Urothelium cell line (cell line): ENCODE results near the gene ID1.

Experiments
- DNase-seq: peaks from one replicate; pipeline ENCODE4 v3.0.0; 2011; ENCODE audit warnings: low spot score, mixed read lengths
- FAIRE-seq: peaks from 2 replicates; lab custom pipeline; 2011; peaks lifted over from hg19 to GRCh38; lab: Jason Lieb, UNC

Gene ID1

GRCh38 chr20:31605031-31605901, at the start of gene ID1:
ID1 (plus strand) TSS chr20:31605289; CDS start chr20:31605388, 99 bp downstream.
- no peak for FAIRE-seq
- peak; percentile 96 for DNase-seq

- FAIRE-seq (no peak), DNase-seq (no peak)
Observed at GRCh38 chr20:31559704-31560093, 45.4 kb upstream of the ID1 start.

- DNase-seq (peak; percentile 80), FAIRE-seq (peak; percentile 68)
Observed at GRCh38 chr20:31560094-31560745, 44.9 kb upstream of the ID1 start.

GRCh38 chr20:31560746-31561598, 44.1 kb upstream of the ID1 start:
- DNase-seq = peak; percentile 93
- FAIRE-seq = peak; percentile 46

GRCh38 chr20:31562241-31562640, 42.8 kb upstream of the ID1 start:
- FAIRE-seq = no peak
- DNase-seq = no peak

GRCh38 chr20:31564284-31564683, 40.8 kb upstream of the ID1 start:
- no peak for FAIRE-seq

GRCh38 chr20:31565699-31566318, 39.3 kb upstream of the ID1 start:
- no peak for DNase-seq
- FAIRE-seq = no peak

More at GRCh38 chr20:31564284-31564683, 40.8 kb upstream of the ID1 start:
- no peak for DNase-seq

- DNase-seq (no peak), FAIRE-seq (no peak)
Observed at GRCh38 chr20:31566319-31566657, 38.8 kb upstream of the ID1 start.

- peak; percentile 72 for DNase-seq
- FAIRE-seq = no peak
Observed at GRCh38 chr20:31566658-31567379, 38.3 kb upstream of the ID1 start.

GRCh38 chr20:31567380-31567720, 37.7 kb upstream of the ID1 start:
- FAIRE-seq = no peak
- no peak for DNase-seq

- DNase-seq (no peak), FAIRE-seq (no peak)
Observed at GRCh38 chr20:31568041-31568731, 36.9 kb upstream of the ID1 start.

GRCh38 chr20:31568773-31569162, 36.3 kb upstream of the ID1 start:
- no peak for FAIRE-seq
- no peak for DNase-seq

- peak; percentile 54 for DNase-seq
- FAIRE-seq = no peak
Observed at GRCh38 chr20:31569163-31570020, 35.7 kb upstream of the ID1 start.

GRCh38 chr20:31570021-31570463, 35.0 kb upstream of the ID1 start:
- no peak for FAIRE-seq
- DNase-seq = no peak

GRCh38 chr20:31570735-31571617, 34.1 kb upstream of the ID1 start:
- FAIRE-seq (no peak), DNase-seq (no peak)

- DNase-seq (no peak), FAIRE-seq (no peak)
Observed at GRCh38 chr20:31572042-31572700, 32.9 kb upstream of the ID1 start.
